Heart left ventricle (tissue), 16 donors: Measurements from ENCODE around the gene RNF213. TPM values are rescaled to one million over a fixed set of nuclear protein-coding genes. Genes with fewer than 3 reads are reported as not detected.

Source experiments
- ATAC-seq, 4 donors: fragments of 200-7000 bp; cut with Tn5 transposase; one replicate each; pipeline ENCODE4 v1.9.1; 2020 to 2022; ENCODE audit warnings: moderate library complexity in 4 of 4, mild to moderate bottlenecking in 3 of 4, moderate number of reproducible peaks in 1 of 4
- DNase-seq, 5 donors: peaks; one replicate each; pipeline ENCODE4 v3.0.0-alpha.2; 2020
- H3K27ac ChIP-seq, 12 donors: fragments of 200-600 bp; sonication (generic) in 4 of 12; one replicate each; pipeline versions ENCODE4 v1.5.0 to v1.8.0; 2016 to 2022; ENCODE audit warnings: mild to moderate bottlenecking in 2 of 12
- H3K27me3 ChIP-seq, 9 donors: fragments of 200-600 bp; sonication (generic) in 2 of 9; one replicate each; pipeline versions ENCODE4 v1.5.1 to v1.8.0; 2016 to 2022; ENCODE audit warnings: mild to moderate bottlenecking in 3 of 9
- H3K36me3 ChIP-seq, 9 donors: fragments of 200-600 bp; sonication (generic) in 2 of 9; one replicate each; pipeline versions ENCODE4 v1.5.0 to v1.8.0; 2018 to 2022; ENCODE audit warnings: mild to moderate bottlenecking in 2 of 9
- H3K4me1 ChIP-seq, 12 donors: fragments of 200-600 bp; sonication (generic) in 4 of 12; one replicate each; pipeline versions ENCODE4 v1.5.0 to v1.8.0; 2016 to 2022; ENCODE audit warnings: mild to moderate bottlenecking in 3 of 12
- H3K4me3 ChIP-seq, 12 donors: fragments of 200-600 bp; sonication (generic) in 4 of 12; one replicate each; pipeline versions ENCODE4 v1.5.0 to v1.8.0; 2017 to 2022; ENCODE audit warnings: mild to moderate bottlenecking in 9 of 12, moderate library complexity in 4 of 12
- H3K9me3 ChIP-seq, 12 donors: fragments of 200-600 bp; sonication (generic) in 4 of 12; one replicate each; pipeline versions ENCODE4 v1.5.0 to v1.8.0; 2016 to 2022; ENCODE audit warnings: mild to moderate bottlenecking in 1 of 12
- CTCF ChIP-seq, 12 donors: fragments of 200-600 bp; sonication (generic) in 4 of 12; IDR thresholded peaks; one replicate each; pipeline versions ENCODE4 v1.5.0 to v1.8.0; 2018 to 2022; ENCODE audit warnings: antibody characterized with exemption in 12 of 12, mild to moderate bottlenecking in 5 of 12
- POLR2A ChIP-seq, 2 donors: fragments of 450-650 bp; IDR thresholded peaks; one replicate each; pipeline ENCODE4 v1.6.1; 2017; ENCODE audit warnings: antibody characterized with exemption in 2 of 2, mild to moderate bottlenecking in 2 of 2, moderate library complexity in 2 of 2
- WGBS, 4 donors: extraction: QIAGEN DNeasy Blood & Tissue Kit in 2 of 4; methylation state at CpG; one replicate each; pipeline versions ENCODE4 v1.1.5 to v1.1.7; 2013 to 2018; 5-methylcytosine and 5-hydroxymethylcytosine counted together
- intact Hi-C, 10 donors: fragments of 100-400 bp; cut with DNase I; formaldehyde crosslinking; loops; one replicate each; pipeline versions ENCODE4 v1.11.1 to v1.14.2; 2022
- polyA plus RNA-seq, 2 donors: library from polyadenylated mRNA; stranded (reverse); fragments of 200-250 nt; gene quantifications; one replicate each; pipeline ENCODE4 v1.2.3, GENCODE V29; 2013
- total RNA-seq, 9 donors: library from RNA; depleted of rRNA in 2 of 9; stranded (reverse); fragments of >200 nt in 2 of 9; fragmentation: NEBNext Ultra II Directional in 3 of 9; extraction: Animal tissue kit (Norgen Biotek cat#: 25700) in 3 of 9; gene quantifications; one replicate each; pipeline versions ENCODE4 v1.1.0 to v1.2.4, GENCODE V29; 2016 to 2023
- donor health status: ischemic (EF 13 %, LVEDD 7.1; RV severe dilation, severe dysfunction).
- donor health status: healthy with polysubstance abuse.
- donor health status: DM: no; HTN: yes; CAD: no.
- donor health status: DM: no; HTN: no; CAD: no.
- donor health status: ischemic (EF 25% LVEDD 6.9; RV normal size, moderate dysfunction).
- donor health status: ischemic (EF 25% LVEDD 5.7; RV mildly dilated, moderate dysfunction).
- donor health status: healthy.
- donor health status: DM: yes; HTN: yes; CAD: no.
- donor health status: ischemic (EF 35%, LVEDD 5.7; RV mildly dilated, moderate dysfunction).
- donor health status: nonischemic (EF 11% LVEDD 7.7; RV severe dilation, severe dysfunction).
- donor health status: DM: yes; HTN: yes; CAD: no.
- donor health status: PGD.
- donor health status: ischemic (EF 29% LVEDD 5.4; RV normal size, mild dysfunction).
- donor health status: nonischemic (EF 23%, LVEDD 6.1; RV moderate dilation, normal function).

RNF213 gene
- total and polyA plus RNA-seq, 11 donors = 23.1 to 167 (median 31.4) TPM

GRCh38 chr17:80386341-80386740, 125.7 kb downstream of the RNF213 start:
- H3K9me3 ChIP-seq = no peaks in the 10 kb centered on the region
- H3K27me3 ChIP-seq = no peaks in the 10 kb centered on the region
- H3K27ac ChIP-seq = no peak overlapping the region
- peaks cover 0 to 100% (median 100%) of the 10 kb centered on the region in 9 donors for H3K36me3 ChIP-seq
- no peaks in the 10 kb centered on the region for H3K4me1 ChIP-seq
- TF ChIP-seq CTCF (IDR thresholded peaks at IDR 0.05) (no peak), POLR2A (IDR thresholded peaks at IDR 0.05) (no peak)
- ATAC-seq (no peak), DNase-seq (no peak)
- H3K4me3 ChIP-seq = no peak overlapping the region
- WGBS, 4 donors = 91 to 94% (median 92%) methylated on average over 14 of the region's 14 CpGs
- intact Hi-C loops = no loop called here

DNA sequence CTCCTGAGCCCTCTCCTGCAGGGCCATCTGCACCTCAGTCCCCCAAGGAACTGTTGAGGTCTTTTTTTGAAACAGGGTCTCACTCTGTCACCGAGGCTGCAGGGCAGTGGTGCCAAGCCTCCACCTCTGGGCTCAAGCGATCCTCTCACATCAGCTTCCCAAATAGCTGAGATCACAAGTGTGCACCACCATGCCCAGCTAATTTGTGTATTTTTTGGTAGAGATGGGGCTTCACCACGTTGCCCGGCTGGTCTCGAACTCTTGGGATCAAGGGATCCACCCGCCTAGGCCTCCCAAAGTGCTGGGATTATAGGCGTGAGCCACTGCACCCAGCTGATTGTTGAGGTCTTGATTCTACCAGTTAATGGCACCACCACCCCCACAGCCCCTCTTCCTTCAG, 126.4 kb downstream of the RNF213 start:
- TF ChIP-seq POLR2A (IDR thresholded peaks at IDR 0.05) (no peak), CTCF (IDR thresholded peaks at IDR 0.05) (no peak)
- Histone ChIP-seq H3K36me3 (peaks cover 0 to 100% (median 100%) of the 10 kb centered on the region in 9 donors), H3K4me3 (no peak overlapping the region), H3K27me3 (no peaks in the 10 kb centered on the region), H3K4me1 (no peaks in the 10 kb centered on the region), H3K9me3 (no peaks in the 10 kb centered on the region), H3K27ac (no peak overlapping the region)
- ATAC-seq (no peak), DNase-seq (no peak)
- 92 to 98% (median 94%) methylated on average over 7 of the region's 7 CpGs for WGBS, 4 donors
- intact Hi-C loops = no loop called here

- Histone ChIP-seq H3K4me1 (peaks cover 0 to 3% (median 0%) of the 10 kb centered on the region in 12 donors), H3K27ac (no peak overlapping the region), H3K36me3 (peaks cover 0 to 100% (median 99%) of the 10 kb centered on the region in 9 donors), H3K27me3 (no peaks in the 10 kb centered on the region), H3K4me3 (no peak overlapping the region), H3K9me3 (no peaks in the 10 kb centered on the region)
- intact Hi-C loops = no loop called here
- DNase-seq (no peak), ATAC-seq (no peak)
- TF ChIP-seq CTCF (IDR thresholded peaks at IDR 0.05) (no peak), POLR2A (IDR thresholded peaks at IDR 0.05) (no peak)
- WGBS, 4 donors = 92 to 96% (median 95%) methylated on average over 15 of the region's 15 CpGs
Observed at GRCh38 chr17:80388175-80388574, 127.5 kb downstream of the RNF213 start.

DNA sequence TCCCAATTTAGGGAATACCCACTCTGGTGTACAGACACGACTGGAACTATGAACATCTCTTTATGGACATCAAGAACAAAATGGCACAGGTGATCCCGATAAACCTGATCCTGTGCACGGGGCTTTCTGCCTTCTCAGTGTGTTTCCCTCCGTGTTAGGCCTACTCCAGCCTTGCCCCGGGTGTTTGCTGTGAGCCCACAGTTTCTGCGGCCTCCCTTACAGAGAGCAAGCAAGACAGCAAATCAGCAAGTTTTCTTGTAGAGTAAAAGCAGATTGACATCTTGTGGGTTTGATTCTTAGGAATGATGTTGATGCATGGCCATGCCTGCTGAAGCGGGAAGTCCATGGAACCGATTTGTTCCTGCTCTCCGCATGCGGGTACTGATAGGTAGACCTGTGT, 127.9 kb downstream of the RNF213 start:
- WGBS, 4 donors = 94 to 97% (median 96%) methylated on average over 10 of the region's 10 CpGs
- intact Hi-C loops = no loop called here
- Histone ChIP-seq H3K27ac (no peak overlapping the region), H3K36me3 (peaks cover 0 to 100% (median 99%) of the 10 kb centered on the region in 9 donors), H3K9me3 (no peaks in the 10 kb centered on the region), H3K27me3 (no peaks in the 10 kb centered on the region), H3K4me3 (no peak overlapping the region), H3K4me1 (peaks cover 0 to 6% (median 0%) of the 10 kb centered on the region in 12 donors)
- DNase-seq (no peak), ATAC-seq (no peak)
- no peak for TF ChIP-seq CTCF (IDR thresholded peaks at IDR 0.05)
- no peak for TF ChIP-seq POLR2A (IDR thresholded peaks at IDR 0.05)
